ENCODE measurements around the gene MAGI2. TPM values are rescaled to one million over a fixed set of nuclear protein-coding genes. Genes with fewer than 3 reads are reported as not detected.

Gene MAGI2
- total and polyA plus RNA-seq, 4 donors: 0.37 to 4.1 (median 1.4) TPM

DNA sequence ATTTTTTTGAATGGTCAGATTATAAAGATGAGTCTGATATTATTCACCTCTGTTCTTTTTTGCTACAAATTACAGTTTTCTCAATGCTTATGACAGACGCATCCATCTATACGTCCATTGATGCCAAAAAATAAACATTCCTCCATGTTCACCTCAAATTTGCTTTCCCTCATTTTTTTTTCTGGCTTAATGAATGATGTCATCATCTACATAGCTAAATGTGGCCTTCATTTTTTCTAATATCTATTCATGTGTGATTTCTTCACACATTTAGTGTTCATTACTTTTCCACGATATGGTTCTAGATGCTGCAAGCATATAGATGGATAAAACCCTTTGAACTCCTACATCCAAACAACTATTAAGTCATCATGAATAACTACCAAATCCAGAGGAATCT lies 163.1 kb downstream of the MAGI2 start:
- H3K4me1 ChIP-seq (ENCODE audit: control insufficient read depth in 4 of 4, insufficient read depth in 4 of 4, low read length in 3 of 4): peaks cover 0 to 5% (median 4%) of the 10 kb centered on the region in 4 donors
- H3K4me3 ChIP-seq (ENCODE audit: low read depth in 1 of 3, low read length in 3 of 3): no peak overlapping the region
- TF ChIP-seq GABPA (IDR thresholded peaks at IDR 0.05 in 1 of 2, conservative IDR thresholded peaks at IDR 0.05 in 1 of 2): no peak
- TF ChIP-seq, protein P1, sequence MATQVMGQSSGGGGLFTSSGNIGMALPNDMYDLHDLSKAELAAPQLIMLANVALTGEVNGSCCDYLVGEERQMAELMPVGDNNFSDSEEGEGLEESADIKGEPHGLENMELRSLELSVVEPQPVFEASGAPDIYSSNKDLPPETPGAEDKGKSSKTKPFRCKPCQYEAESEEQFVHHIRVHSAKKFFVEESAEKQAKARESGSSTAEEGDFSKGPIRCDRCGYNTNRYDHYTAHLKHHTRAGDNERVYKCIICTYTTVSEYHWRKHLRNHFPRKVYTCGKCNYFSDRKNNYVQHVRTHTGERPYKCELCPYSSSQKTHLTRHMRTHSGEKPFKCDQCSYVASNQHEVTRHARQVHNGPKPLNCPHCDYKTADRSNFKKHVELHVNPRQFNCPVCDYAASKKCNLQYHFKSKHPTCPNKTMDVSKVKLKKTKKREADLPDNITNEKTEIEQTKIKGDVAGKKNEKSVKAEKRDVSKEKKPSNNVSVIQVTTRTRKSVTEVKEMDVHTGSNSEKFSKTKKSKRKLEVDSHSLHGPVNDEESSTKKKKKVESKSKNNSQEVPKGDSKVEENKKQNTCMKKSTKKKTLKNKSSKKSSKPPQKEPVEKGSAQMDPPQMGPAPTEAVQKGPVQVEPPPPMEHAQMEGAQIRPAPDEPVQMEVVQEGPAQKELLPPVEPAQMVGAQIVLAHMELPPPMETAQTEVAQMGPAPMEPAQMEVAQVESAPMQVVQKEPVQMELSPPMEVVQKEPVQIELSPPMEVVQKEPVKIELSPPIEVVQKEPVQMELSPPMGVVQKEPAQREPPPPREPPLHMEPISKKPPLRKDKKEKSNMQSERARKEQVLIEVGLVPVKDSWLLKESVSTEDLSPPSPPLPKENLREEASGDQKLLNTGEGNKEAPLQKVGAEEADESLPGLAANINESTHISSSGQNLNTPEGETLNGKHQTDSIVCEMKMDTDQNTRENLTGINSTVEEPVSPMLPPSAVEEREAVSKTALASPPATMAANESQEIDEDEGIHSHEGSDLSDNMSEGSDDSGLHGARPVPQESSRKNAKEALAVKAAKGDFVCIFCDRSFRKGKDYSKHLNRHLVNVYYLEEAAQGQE (IDR thresholded peaks at IDR 0.05): no peak
- TF ChIP-seq NR2F2 (IDR thresholded peaks at IDR 0.05): no peak
- no peak for TF ChIP-seq JUND (IDR thresholded peaks at IDR 0.05)
- no peak for TF ChIP-seq SP1 (IDR thresholded peaks at IDR 0.05)
- TF ChIP-seq FOXA1 (IDR thresholded peaks at IDR 0.05): no peak
- no peak for TF ChIP-seq RAD21 (IDR thresholded peaks at IDR 0.05)
- no peak for TF ChIP-seq YY1 (IDR thresholded peaks at IDR 0.05)
- TF ChIP-seq, protein P2, sequence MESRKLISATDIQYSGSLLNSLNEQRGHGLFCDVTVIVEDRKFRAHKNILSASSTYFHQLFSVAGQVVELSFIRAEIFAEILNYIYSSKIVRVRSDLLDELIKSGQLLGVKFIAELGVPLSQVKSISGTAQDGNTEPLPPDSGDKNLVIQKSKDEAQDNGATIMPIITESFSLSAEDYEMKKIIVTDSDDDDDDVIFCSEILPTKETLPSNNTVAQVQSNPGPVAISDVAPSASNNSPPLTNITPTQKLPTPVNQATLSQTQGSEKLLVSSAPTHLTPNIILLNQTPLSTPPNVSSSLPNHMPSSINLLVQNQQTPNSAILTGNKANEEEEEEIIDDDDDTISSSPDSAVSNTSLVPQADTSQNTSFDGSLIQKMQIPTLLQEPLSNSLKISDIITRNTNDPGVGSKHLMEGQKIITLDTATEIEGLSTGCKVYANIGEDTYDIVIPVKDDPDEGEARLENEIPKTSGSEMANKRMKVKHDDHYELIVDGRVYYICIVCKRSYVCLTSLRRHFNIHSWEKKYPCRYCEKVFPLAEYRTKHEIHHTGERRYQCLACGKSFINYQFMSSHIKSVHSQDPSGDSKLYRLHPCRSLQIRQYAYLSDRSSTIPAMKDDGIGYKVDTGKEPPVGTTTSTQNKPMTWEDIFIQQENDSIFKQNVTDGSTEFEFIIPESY (IDR thresholded peaks at IDR 0.05): no peak
- no peak for TF ChIP-seq EGR1 (IDR thresholded peaks at IDR 0.05; ENCODE audit: low read depth in 2 of 2)
- no peak for TF ChIP-seq FOXA2 (IDR thresholded peaks at IDR 0.05)
- TF ChIP-seq HNF4G (IDR thresholded peaks at IDR 0.05): no peak
- TF ChIP-seq, protein P3, sequence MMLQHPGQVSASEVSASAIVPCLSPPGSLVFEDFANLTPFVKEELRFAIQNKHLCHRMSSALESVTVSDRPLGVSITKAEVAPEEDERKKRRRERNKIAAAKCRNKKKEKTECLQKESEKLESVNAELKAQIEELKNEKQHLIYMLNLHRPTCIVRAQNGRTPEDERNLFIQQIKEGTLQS (IDR thresholded peaks at IDR 0.05): no peak
- no peak for TF ChIP-seq HNF4A (conservative IDR thresholded peaks at IDR 0.05)
- TF ChIP-seq, protein P4, sequence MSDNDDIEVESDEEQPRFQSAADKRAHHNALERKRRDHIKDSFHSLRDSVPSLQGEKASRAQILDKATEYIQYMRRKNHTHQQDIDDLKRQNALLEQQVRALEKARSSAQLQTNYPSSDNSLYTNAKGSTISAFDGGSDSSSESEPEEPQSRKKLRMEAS (IDR thresholded peaks at IDR 0.05): no peak
- TF ChIP-seq, protein P5, sequence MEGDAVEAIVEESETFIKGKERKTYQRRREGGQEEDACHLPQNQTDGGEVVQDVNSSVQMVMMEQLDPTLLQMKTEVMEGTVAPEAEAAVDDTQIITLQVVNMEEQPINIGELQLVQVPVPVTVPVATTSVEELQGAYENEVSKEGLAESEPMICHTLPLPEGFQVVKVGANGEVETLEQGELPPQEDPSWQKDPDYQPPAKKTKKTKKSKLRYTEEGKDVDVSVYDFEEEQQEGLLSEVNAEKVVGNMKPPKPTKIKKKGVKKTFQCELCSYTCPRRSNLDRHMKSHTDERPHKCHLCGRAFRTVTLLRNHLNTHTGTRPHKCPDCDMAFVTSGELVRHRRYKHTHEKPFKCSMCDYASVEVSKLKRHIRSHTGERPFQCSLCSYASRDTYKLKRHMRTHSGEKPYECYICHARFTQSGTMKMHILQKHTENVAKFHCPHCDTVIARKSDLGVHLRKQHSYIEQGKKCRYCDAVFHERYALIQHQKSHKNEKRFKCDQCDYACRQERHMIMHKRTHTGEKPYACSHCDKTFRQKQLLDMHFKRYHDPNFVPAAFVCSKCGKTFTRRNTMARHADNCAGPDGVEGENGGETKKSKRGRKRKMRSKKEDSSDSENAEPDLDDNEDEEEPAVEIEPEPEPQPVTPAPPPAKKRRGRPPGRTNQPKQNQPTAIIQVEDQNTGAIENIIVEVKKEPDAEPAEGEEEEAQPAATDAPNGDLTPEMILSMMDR (IDR thresholded peaks at IDR 0.05; ENCODE audit: low read depth, low read length, missing input control): no peak
- TF ChIP-seq TAF1 (conservative IDR thresholded peaks at IDR 0.05): no peak
- no peak for TF ChIP-seq RXRA (IDR thresholded peaks at IDR 0.05)
- no peaks in the 10 kb centered on the region for H3K27me3 ChIP-seq (ENCODE audit: control insufficient read depth in 4 of 4, insufficient read depth in 4 of 4, low read length in 3 of 4)
- DNase-seq (ENCODE audit: low spot score): no peak
- no peak overlapping the region for H3K9ac ChIP-seq (ENCODE audit: low read depth in 1 of 2, low read length in 2 of 2)
- no peaks in the 10 kb centered on the region for H3K9me3 ChIP-seq (ENCODE audit: control insufficient read depth in 4 of 4, low read length in 3 of 4)
- WGBS: 95% methylated on average over 3 of the region's 3 CpGs
- no peak overlapping the region for H3K27ac ChIP-seq (ENCODE audit: low read depth in 1 of 2, low read length in 2 of 2)
- H3K36me3 ChIP-seq (ENCODE audit: control insufficient read depth in 4 of 4, insufficient read depth in 3 of 4, low read depth in 1 of 4, low read length in 3 of 4): no peaks in the 10 kb centered on the region

Data from liver (tissue), 9 donors.